GM13976 (cell line): ENCODE data around the gene MEOX2.

Experiments used
- DNase-seq: peaks from one replicate; pipeline ENCODE4 v3.0.0; 2012; ENCODE audit warnings: low spot score
- in situ Hi-C: fragments of 300-500 bp; cut with MboI; formaldehyde crosslinking; loops from one replicate; pipeline ENCODE4 v1.12.0; 2022; ENCODE audit warnings: low sequenced_read_pairs, mixed read lengths, inconsistent platforms; ENCODE audit not compliant: unreplicated experiment
- TF ChIP-seq, protein P1 (sequence below): IDR thresholded peaks from 2 replicates; pipeline ENCODE4 v1.5.1; 2012; ENCODE audit warnings: borderline replicate concordance, mild to moderate bottlenecking; ENCODE audit not compliant: insufficient read depth; ENCODE audit errors: extremely low read depth, missing control alignments, control extremely low read depth

MEOX2 gene

DNA sequence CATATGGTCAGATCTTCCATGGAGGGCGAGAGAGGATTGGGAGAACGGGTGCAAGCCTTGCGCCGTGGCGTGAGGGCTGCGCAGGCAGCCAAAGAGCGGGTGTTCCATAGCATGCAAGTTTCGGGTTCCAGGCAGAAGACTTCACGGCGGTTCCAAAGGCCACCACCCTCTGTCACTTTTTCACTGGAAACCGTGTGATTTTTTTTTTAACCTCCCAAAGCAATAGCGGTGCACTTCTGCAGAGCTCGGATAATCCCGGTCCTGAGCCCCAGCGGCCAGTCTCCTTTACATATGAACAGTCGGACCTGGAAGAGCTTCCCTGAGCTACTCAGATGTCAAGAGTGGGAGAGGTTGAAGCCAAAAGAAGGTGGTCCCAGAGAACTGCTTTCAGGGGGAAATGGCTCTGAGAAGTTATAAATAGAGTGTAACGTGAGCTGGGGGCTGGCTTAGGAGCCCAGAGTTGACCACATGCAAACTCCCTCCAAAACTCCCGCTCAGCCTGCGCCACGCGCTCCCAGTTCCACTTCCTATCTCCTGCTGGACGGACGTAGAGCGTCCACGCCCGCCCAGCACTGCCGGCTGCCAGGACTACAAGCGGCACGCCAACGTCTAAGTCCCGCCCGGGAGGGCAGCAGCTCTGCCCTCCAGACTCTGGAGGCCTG, at the start of gene MEOX2:
Gene MEOX2 (minus strand): TSS at position 389 of the 662 bp plus-strand sequence. CDS start 281 bp downstream, at position 108.
- in situ Hi-C loops: no loop called here
- TF ChIP-seq, protein P1, sequence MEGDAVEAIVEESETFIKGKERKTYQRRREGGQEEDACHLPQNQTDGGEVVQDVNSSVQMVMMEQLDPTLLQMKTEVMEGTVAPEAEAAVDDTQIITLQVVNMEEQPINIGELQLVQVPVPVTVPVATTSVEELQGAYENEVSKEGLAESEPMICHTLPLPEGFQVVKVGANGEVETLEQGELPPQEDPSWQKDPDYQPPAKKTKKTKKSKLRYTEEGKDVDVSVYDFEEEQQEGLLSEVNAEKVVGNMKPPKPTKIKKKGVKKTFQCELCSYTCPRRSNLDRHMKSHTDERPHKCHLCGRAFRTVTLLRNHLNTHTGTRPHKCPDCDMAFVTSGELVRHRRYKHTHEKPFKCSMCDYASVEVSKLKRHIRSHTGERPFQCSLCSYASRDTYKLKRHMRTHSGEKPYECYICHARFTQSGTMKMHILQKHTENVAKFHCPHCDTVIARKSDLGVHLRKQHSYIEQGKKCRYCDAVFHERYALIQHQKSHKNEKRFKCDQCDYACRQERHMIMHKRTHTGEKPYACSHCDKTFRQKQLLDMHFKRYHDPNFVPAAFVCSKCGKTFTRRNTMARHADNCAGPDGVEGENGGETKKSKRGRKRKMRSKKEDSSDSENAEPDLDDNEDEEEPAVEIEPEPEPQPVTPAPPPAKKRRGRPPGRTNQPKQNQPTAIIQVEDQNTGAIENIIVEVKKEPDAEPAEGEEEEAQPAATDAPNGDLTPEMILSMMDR: no peak
- peak; percentile 8 for DNase-seq

DNA sequence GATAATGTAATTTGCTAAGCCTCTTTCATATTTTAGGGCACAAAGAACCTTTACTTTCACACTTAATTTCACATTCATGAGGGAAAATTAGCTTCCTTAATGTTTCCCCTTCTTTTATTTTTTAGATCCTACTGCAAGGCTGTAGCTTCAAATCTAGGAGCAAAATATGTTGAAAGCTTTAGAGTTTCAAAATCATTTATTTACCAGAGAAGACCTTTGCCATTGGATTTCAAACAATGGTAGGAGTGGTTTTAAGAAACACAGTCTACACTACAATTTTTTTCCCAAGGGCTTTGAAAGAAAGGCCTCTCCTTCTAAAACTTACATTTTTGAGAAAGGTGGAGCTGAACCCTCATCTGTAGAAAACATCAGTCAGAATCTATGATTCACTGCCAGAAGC, 43.3 kb upstream of the MEOX2 start:
- in situ Hi-C loops: no loop called here
- TF ChIP-seq, protein P1: no peak
- DNase-seq: no peak

DNA sequence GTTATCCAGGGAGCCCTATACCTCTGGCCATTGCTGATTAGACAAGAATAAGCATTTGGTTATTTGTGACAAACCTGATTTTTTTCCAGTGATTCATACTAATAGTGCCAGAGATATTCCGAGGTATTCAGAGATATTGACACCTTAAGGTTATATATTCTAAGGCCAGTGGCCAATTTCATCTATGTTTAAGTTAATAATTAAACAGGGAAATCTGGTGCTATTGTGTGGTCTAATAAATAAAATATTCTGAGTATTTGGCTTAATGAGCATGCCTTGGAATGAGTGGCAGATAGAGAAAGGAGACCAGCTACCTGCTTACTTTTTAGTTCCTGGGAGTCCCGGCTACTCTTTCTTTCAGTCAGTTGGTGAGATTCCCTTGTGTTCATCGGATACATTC, 38.6 kb upstream of the MEOX2 start:
- TF ChIP-seq, protein P1: no peak
- in situ Hi-C loops: no loop called here
- no peak for DNase-seq

DNA sequence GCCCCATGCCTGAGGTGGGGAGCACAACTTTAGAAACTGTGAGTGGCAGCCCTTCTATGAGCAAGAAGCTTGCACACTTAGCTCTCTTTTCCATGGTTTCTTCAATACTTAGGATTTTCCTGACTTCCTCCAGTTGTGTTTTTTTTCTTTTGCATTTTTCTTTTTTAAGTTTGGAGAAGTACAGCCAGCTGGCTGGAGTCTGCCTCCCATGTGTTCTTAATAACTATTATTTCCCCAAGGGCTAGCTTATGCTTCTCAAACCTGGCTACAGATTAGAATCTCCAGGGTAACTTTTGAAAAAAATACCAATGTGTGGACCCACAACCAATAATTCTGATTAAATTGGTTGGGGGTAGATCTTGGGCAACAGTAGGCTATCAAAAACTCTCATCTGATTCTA, 37.4 kb upstream of the MEOX2 start:
- TF ChIP-seq, protein P1: no peak
- in situ Hi-C loops: loop anchor here (25.0 kb wide), 1 partner anchor 412 kb away; no protein-coding TSS in a partner anchor
- DNase-seq: no peak

DNA sequence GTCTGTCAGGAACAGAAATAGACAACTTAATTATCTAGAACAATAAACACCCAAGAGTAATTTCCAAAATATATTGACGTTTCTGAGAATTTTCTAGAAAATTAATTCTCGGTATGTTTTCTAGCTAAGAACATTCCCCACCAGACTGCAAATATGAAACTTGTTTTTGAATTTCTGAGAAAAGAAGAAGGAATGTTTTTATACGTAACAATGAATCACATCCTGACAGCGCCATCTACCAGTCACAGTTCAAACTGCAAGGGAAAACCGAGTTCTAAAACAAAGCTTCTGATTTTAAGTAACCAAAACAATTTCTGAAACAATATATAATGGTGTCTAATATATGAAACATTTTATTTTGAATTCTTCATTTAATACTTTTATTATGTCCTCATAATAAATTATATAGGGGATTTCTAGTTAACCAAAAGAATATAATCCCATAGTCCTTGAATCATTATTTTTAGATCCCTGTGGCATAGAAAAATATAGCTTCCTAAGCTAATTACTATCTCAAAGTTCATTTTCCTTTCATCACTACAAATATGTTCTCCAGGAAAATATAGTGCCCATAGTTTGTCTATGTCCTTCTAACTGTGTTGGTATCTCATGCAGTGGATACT, 34.5 kb upstream of the MEOX2 start:
- in situ Hi-C loops: loop anchor here (25.0 kb wide), 1 partner anchor 409 kb away; no protein-coding TSS in a partner anchor
- TF ChIP-seq, protein P1: peak; percentile 39
- DNase-seq: peak; percentile 4

DNA sequence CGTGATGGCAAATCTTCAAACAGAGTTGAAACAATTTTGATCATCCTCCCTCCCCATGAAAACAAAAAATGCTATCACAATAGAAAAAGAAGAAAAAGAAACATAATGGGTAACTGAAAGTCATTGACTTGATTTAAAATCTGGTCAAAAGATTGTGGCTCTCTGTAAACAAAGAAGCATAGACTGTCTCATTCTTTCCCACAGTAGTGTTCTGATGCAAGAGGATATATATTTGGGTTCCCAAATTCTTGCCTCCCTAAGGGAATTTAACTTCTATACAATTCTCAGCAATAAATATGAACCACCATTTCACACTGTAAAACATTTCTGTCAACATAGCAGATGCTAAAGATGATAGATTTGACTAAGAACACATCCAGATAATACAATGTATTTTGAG, 32.8 kb upstream of the MEOX2 start:
- in situ Hi-C loops: loop anchor here (25.0 kb wide), 1 partner anchor 407 kb away; no protein-coding TSS in a partner anchor
- DNase-seq: no peak

More for the DNA sequence above, 32.8 kb upstream of the MEOX2 start:
- TF ChIP-seq, protein P1: no peak
